DND-41 (cell line): Measurements from ENCODE around the gene MPHOSPH8.
"Not testable (repeated sequence)": the region's sequence is repeated elsewhere in the genome, so short reads cannot be mapped to it uniquely, and the experiment has no call there.

Source experiments
- ATAC-seq: fragments of 200-7000 bp; cut with Tn5 transposase; 3 replicates; pipeline ENCODE4 v1.9.1; 2021; ENCODE audit warnings: low read depth; ENCODE audit not compliant: insufficient read depth
- DNase-seq: peaks from one replicate; pipeline ENCODE4 v3.0.0-alpha.2; 2020
- H2AFZ ChIP-seq: 2 replicates; pipeline ENCODE4 v1.6.0; 2012; ENCODE audit warnings: low read depth, low read length
- H3K27ac ChIP-seq: 2 replicates; pipeline ENCODE4 v1.5.1; 2012; ENCODE audit warnings: low read length, inconsistent platforms
- H3K27me3 ChIP-seq: fragments of 200-600 bp; sonication (generic); 2 replicates; pipeline ENCODE4 v1.6.0; 2012; ENCODE audit warnings: low read length, mild to moderate bottlenecking, inconsistent platforms; ENCODE audit not compliant: insufficient read depth, poor library complexity
- H3K36me3 ChIP-seq: 2 replicates; pipeline ENCODE4 v1.5.1; 2012; ENCODE audit warnings: low read length, inconsistent platforms; ENCODE audit not compliant: insufficient read depth
- H3K4me1 ChIP-seq: 2 replicates; pipeline ENCODE4 v1.5.1; 2012; ENCODE audit warnings: mild to moderate bottlenecking, low read length; ENCODE audit not compliant: insufficient read depth
- H3K4me2 ChIP-seq: 2 replicates; pipeline ENCODE4 v1.6.0; 2012; ENCODE audit warnings: mild to moderate bottlenecking, moderate library complexity, low read length, inconsistent platforms; ENCODE audit not compliant: insufficient read depth
- H3K4me3 ChIP-seq, 2 experiments: fragments of 200-600 bp in 1 of 2; shearing (Covaris generic) in 1 of 2; 2 replicates each; pipeline ENCODE4 v1.5.1; 2012 to 2016; ENCODE audit warnings: inconsistent platforms in 2 of 2, low read length in 2 of 2, mild to moderate bottlenecking in 2 of 2, low read depth in 1 of 2, moderate library complexity in 1 of 2
- H3K79me2 ChIP-seq: 2 replicates; pipeline ENCODE4 v1.6.0; 2012; ENCODE audit warnings: low read length, inconsistent platforms; ENCODE audit not compliant: insufficient read depth
- H3K9ac ChIP-seq: 2 replicates; pipeline ENCODE4 v1.6.0; 2012; ENCODE audit warnings: low read depth, mild to moderate bottlenecking, inconsistent platforms, low read length, moderate library complexity
- H3K9me3 ChIP-seq: 2 replicates; pipeline ENCODE4 v1.5.1; 2012; ENCODE audit warnings: low read length, moderate library complexity, mild to moderate bottlenecking, inconsistent platforms; ENCODE audit not compliant: insufficient read depth, severe bottlenecking
- H4K20me1 ChIP-seq: 2 replicates; pipeline ENCODE4 v1.6.0; 2012; ENCODE audit warnings: low read length; ENCODE audit not compliant: insufficient read depth
- EZH2 ChIP-seq: IDR thresholded peaks from 3 replicates; pipeline ENCODE4 v1.6.1; 2012; ENCODE audit warnings: borderline replicate concordance, low read depth, mild to moderate bottlenecking, moderate library complexity, low read length, inconsistent platforms; ENCODE audit not compliant: severe bottlenecking
- TF ChIP-seq, protein P1 (sequence below): IDR thresholded peaks from 2 replicates; pipeline ENCODE4 v1.5.1; 2012; ENCODE audit warnings: borderline replicate concordance, low read length, moderate library complexity, mild to moderate bottlenecking; ENCODE audit not compliant: poor library complexity, severe bottlenecking; ENCODE audit errors: extremely low read depth

MPHOSPH8 gene

DNA sequence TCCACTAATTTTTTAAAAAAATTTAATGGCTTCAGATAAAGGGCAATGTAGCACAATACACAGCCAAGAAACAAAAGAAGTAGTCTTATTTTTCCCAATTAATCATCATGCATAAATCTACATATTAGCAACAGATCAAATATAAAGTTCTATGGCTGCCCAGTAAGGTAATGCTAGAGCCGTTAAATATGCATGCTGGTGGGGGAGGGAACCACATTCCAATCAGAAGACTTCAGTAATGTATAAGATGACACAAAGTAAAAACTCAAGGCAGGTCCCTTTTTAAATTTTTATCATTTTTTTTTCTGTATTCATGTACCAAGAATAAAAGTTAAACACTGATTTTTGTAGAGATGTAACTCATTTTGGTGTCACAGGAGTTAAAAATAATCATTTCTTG is 62.0 kb downstream of the MPHOSPH8 start:
- H4K20me1 ChIP-seq, result peaks cover 3% of the 10 kb centered on the region; the same call in 1 of the 2 replicates
- peaks cover 38% of the 10 kb centered on the region for H3K36me3 ChIP-seq
- TF ChIP-seq EZH2, result no peak
- TF ChIP-seq, protein P1, sequence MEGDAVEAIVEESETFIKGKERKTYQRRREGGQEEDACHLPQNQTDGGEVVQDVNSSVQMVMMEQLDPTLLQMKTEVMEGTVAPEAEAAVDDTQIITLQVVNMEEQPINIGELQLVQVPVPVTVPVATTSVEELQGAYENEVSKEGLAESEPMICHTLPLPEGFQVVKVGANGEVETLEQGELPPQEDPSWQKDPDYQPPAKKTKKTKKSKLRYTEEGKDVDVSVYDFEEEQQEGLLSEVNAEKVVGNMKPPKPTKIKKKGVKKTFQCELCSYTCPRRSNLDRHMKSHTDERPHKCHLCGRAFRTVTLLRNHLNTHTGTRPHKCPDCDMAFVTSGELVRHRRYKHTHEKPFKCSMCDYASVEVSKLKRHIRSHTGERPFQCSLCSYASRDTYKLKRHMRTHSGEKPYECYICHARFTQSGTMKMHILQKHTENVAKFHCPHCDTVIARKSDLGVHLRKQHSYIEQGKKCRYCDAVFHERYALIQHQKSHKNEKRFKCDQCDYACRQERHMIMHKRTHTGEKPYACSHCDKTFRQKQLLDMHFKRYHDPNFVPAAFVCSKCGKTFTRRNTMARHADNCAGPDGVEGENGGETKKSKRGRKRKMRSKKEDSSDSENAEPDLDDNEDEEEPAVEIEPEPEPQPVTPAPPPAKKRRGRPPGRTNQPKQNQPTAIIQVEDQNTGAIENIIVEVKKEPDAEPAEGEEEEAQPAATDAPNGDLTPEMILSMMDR, result no peak
- peaks cover 8% of the 10 kb centered on the region for H3K79me2 ChIP-seq
- H3K4me3 ChIP-seq, result no peak overlapping the region
- no peak overlapping the region for H3K27ac ChIP-seq
- ATAC-seq (no peak), DNase-seq (no peak)
- H2AFZ ChIP-seq, result no peak overlapping the region
- H3K4me1 ChIP-seq, result no peaks in the 10 kb centered on the region
- H3K27me3 ChIP-seq, result no peaks in the 10 kb centered on the region
- H3K9me3 ChIP-seq, result no peaks in the 10 kb centered on the region
- H3K4me2 ChIP-seq, result no peak overlapping the region
- H3K9ac ChIP-seq, result no peak overlapping the region

DNA sequence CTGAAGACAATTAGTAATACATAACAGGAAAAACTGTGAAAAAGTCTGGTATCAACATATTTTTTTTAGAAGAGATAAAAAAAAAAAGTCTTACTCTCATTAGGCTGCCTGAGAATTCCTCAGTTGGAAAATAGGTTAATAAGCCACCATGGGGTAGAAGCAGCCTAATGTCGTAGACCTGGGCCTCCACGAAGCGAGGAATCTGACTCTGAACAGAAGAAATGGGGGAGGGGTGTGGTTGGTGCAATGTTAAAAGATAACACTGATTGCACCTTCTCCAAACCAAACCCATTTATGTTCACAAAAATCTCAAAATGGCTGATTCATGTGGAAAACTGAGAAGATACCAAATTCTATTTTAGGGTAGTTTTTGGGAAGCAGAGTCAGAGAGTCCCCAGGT is 62.4 kb downstream of the MPHOSPH8 start:
- no peak for TF ChIP-seq EZH2
- peaks cover 35% of the 10 kb centered on the region for H3K36me3 ChIP-seq
- no peaks in the 10 kb centered on the region for H3K9me3 ChIP-seq
- H3K4me2 ChIP-seq, result no peak overlapping the region
- peaks cover 8% of the 10 kb centered on the region for H3K79me2 ChIP-seq
- H3K9ac ChIP-seq, result no peak overlapping the region
- no peak overlapping the region for H2AFZ ChIP-seq
- DNase-seq (no peak), ATAC-seq (no peak)
- peaks cover 3% of the 10 kb centered on the region; the same call in 1 of the 2 replicates for H4K20me1 ChIP-seq
- no peaks in the 10 kb centered on the region for H3K4me1 ChIP-seq
- no peaks in the 10 kb centered on the region for H3K27me3 ChIP-seq
- no peak overlapping the region for H3K4me3 ChIP-seq
- no peak overlapping the region for H3K27ac ChIP-seq

DNA sequence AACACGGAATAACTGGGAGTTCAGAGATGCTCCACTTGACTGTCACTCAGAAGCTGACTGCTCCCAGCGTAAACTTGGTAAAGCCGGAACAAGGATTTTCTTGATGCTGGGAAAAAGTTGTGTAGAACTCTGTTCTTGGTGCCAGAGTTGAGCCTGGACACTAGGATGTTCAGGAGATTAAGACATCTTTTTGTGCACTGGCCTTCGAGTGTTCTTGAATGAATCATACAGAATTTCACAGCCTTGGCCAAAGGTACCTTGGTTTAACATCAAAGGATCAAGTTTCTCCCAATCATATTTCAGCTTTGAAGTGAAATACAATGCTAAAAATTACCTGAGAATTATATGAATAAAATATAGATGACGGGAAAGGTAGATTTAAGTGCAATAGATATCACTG is 67.5 kb downstream of the MPHOSPH8 start:
- ATAC-seq, H3K4me1 ChIP-seq, H3K27ac ChIP-seq, H3K4me3 ChIP-seq, H3K79me2 ChIP-seq, H3K9ac ChIP-seq, H4K20me1 ChIP-seq, H2AFZ ChIP-seq, DNase-seq, H3K4me2 ChIP-seq, H3K9me3 ChIP-seq, H3K27me3 ChIP-seq: not testable (repeated sequence)
- peaks cover 13% of the 10 kb centered on the region; the same call in 1 of the 2 replicates for H3K36me3 ChIP-seq

DNA sequence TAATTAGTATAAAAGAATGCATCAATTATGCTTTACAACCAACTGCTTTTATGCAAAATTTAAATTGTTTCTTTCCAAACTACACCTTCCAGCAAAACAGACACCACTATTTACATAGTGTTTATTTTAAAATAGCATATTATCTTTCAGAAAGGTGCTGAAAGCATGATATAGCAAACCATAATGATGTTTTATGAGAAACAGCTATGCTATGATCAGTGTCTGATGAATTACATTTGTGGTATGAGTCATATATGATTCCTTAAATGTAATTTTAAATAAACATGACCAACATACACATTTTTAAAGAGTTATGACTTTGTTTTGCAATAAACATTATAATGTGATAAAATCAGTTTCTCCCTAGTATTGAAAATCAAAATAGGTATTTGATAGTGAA is 68.2 kb downstream of the MPHOSPH8 start:
- not testable (repeated sequence) for H3K79me2 ChIP-seq, H3K27ac ChIP-seq, H3K27me3 ChIP-seq, H3K4me3 ChIP-seq, DNase-seq, H3K4me1 ChIP-seq, H3K9me3 ChIP-seq, H3K9ac ChIP-seq, H4K20me1 ChIP-seq, H2AFZ ChIP-seq, ATAC-seq, H3K4me2 ChIP-seq
- peaks cover 13% of the 10 kb centered on the region; the same call in 1 of the 2 replicates for H3K36me3 ChIP-seq

DNA sequence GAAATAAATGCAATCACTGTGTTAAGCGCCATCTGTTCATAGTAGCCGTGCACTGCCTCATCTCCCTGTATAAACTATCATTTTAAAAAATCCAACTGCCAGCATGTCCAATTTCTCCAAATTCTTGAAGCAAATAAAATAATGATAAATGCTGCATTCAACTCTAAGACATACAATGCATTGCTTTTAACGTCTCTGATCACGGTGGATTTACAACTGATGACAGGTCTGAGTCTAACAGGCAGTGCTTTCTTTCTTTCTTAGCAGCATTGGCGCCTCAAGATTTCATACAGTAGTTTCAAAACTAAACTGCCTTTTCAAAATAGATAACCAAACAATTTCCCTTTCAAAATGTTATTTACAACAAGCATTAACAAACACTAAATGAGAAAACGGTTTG is 70.8 kb downstream of the MPHOSPH8 start:
- H3K36me3 ChIP-seq, H3K27ac ChIP-seq, H2AFZ ChIP-seq, H3K4me1 ChIP-seq, H3K27me3 ChIP-seq, H3K4me3 ChIP-seq, H4K20me1 ChIP-seq, H3K4me2 ChIP-seq, ATAC-seq, H3K9me3 ChIP-seq, H3K9ac ChIP-seq, DNase-seq, H3K79me2 ChIP-seq: not testable (repeated sequence)

DNA sequence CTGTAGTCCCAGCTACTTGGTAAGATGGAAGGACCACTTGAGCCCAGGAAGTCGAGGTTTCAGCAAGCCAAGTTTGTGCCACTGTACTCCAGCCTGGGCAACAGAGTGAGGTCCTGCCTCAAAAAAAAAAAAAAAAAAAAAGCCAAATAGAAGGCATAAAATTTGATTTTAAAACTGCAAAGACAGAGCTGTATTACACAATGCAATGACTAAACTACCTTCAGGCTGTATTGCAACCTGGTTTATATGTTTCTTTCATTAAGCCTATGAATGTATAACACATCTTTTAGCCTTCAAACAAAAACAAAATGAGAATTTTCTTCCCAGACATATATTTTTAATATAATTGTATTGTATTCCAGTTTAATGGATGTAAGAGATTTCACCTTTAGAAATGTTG is 75.6 kb downstream of the MPHOSPH8 start:
- DNase-seq, H3K4me3 ChIP-seq, ATAC-seq, H3K9me3 ChIP-seq, H3K27me3 ChIP-seq, H3K4me1 ChIP-seq, H3K4me2 ChIP-seq, H4K20me1 ChIP-seq, H2AFZ ChIP-seq, H3K27ac ChIP-seq, H3K9ac ChIP-seq, H3K79me2 ChIP-seq: not testable (repeated sequence)
- H3K36me3 ChIP-seq, result peaks cover 11% of the 10 kb centered on the region; the same call in 1 of the 2 replicates

DNA sequence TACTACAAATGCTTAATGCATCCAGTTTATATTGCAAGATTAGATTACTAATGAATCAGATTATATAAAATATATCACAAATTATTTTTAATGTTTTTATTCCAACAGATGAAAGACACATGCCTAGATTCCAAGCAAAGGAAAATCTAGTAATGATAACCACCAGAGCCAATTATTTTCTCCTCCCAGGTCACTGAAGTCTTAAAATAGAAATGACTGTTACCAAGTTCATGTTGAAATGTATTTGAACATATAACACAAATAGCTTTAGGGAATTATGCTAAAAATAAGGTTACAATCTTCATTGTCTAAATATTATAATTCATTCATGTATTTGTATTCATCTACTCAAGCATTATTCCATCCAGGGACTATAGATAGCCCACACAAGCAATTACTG is 76.3 kb downstream of the MPHOSPH8 start:
- ATAC-seq, H3K4me2 ChIP-seq, H3K27me3 ChIP-seq, H3K9ac ChIP-seq, H2AFZ ChIP-seq, H3K9me3 ChIP-seq, H3K27ac ChIP-seq, H3K4me1 ChIP-seq, DNase-seq, H4K20me1 ChIP-seq, H3K4me3 ChIP-seq: not testable (repeated sequence)
- peaks cover 12% of the 10 kb centered on the region; the same call in 1 of the 2 replicates for H3K79me2 ChIP-seq
- peaks cover 15% of the 10 kb centered on the region; the same call in 1 of the 2 replicates for H3K36me3 ChIP-seq
